AG20443 (cell line): ENCODE data around the gene BCL2L14.
"Not testable (repeated sequence)": the region's sequence is repeated elsewhere in the genome, so short reads cannot be mapped to it uniquely, and the experiment has no call there.

Source experiments
- DNase-seq: peaks from one replicate; pipeline ENCODE4 v3.0.0; 2012; ENCODE audit warnings: low spot score, mixed read lengths

Gene BCL2L14

DNA sequence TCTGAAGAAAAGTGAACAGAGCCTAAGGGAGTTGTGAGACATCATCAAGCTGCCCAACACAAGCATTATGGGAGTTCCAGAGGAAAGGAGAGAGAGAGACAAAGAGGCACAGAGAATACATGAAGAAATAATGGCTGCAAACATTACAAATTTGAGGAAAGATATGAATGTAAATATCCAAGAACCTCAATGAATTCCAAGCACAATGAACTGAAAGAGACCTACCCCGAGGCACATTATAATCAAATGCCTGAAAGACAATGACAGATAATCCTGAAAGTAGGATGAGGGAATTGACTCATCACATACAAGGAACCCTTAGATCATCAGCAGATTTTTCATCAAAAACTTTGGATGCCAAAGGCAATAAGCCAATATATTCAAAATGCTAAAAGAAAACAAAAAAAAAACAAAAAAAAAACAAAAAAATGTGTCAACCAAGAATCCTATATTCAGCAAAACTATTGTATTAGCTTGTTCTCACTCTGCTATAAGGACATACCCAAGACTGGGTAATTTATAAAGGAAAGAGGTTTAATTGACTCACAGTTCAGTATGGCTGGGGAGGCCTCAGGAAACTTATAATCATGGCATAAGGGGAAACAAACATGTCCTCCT is 37.8 kb downstream of the BCL2L14 start:
- DNase-seq, result no peak

- not testable (repeated sequence) for DNase-seq
These were observed 40.3 kb downstream of the BCL2L14 start for GRCh38 chr12:12110923-12111555.

- no peak for DNase-seq
These were observed 44.8 kb downstream of the BCL2L14 start for GRCh38 chr12:12115514-12115913.

DNA sequence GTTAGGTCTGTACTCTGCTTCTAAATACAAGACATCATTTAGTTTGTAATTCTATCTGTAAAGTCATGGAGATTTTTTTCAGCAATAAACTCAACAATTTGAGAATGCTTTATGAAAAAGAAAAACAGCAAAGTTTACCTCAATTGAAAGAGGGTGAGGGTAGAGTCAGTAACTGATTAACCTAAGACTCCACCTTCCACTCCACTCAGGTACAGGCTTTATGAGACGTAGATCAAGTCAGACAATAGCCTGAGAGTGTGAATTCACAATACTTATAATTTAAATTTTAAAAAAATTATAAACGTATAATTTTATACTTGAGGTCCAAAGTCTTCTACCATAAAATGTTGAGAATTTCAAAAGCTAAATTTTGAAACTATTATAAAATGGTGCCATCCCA is 45.9 kb downstream of the BCL2L14 start:
- no peak for DNase-seq

GRCh38 chr12:12121061-12121460 is 50.3 kb downstream of the BCL2L14 start:
- no peak for DNase-seq

GRCh38 chr12:12123036-12123604 is 52.4 kb downstream of the BCL2L14 start:
- no peak for DNase-seq

- no peak for DNase-seq
These were observed 55.8 kb downstream of the BCL2L14 start for GRCh38 chr12:12126551-12126950.

DNA sequence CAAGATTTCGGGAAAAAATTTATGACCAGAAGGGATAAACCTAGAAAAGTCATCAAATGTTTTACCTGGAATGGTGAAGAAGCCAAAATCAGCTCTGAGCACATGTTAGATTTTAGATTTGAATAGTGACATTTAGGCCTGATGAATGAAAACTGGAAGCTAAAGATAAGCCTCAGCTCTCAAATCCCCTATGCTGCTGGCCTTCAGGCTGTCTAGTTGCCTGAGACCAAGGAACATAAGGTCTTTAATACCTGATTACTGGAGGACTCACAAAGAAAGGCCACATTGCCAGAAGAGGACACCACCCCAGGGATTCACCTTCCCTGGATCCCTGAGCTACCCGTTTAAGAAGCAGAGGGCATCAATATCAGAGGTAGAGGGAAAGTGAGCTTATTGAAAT is 56.6 kb downstream of the BCL2L14 start:
- DNase-seq, result no peak

DNA sequence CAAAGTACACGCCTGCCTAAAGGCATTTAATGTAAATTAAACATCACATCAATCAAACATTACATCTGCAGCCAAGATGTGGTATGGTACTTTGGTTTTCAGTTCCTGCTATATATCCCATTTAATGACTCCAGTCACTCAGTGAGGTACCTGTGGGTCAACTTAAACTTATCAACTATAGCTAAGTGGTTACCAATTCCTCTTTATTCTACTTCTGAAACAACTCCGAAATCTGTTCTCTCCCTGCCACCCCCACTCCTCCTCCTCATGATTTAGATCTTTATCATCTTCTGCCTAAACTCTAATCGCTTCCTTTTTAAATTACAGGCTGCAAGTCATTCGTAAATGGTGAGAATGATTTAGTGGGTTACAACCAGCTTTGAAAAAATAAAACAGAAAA is 57.9 kb downstream of the BCL2L14 start:
- no peak for DNase-seq

DNA sequence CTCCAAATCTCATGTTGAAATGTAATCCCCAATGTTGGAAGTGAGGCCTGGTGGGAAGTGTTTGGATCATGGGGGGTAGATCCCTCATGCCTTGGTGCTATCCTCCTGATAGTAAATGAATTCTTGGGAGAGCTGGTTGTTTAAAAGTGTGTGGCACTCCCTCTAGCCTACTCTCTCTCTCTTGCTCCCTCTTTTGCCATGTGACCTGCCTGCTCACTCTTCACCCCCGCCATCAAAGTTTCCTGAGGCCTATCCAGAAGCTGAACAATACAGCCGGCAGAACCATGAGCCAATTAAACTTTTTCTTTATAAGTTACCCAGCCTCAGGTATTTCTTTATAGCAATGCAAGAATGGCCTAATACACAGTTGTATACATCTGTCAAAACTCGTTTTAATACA is 62.5 kb downstream of the BCL2L14 start:
- no peak for DNase-seq

DNA sequence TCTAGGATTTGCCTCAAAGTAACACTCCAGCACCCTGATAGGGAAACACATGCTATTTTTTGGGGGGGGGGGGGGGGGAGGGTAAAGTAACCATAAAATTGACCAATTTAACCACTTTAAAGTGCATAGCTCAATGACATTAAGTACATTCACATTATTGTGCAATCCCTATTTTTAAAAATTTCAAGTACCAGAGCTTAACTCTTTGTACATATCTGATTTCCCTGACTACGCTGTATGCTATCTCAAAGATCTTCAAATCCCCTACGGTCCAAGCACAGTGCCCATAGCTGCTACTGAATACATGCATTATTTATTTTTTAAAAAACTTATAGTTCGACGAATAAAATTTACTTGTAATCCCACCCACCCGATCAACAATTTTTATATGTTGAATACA is 63.0 kb downstream of the BCL2L14 start:
- no peak for DNase-seq

DNA sequence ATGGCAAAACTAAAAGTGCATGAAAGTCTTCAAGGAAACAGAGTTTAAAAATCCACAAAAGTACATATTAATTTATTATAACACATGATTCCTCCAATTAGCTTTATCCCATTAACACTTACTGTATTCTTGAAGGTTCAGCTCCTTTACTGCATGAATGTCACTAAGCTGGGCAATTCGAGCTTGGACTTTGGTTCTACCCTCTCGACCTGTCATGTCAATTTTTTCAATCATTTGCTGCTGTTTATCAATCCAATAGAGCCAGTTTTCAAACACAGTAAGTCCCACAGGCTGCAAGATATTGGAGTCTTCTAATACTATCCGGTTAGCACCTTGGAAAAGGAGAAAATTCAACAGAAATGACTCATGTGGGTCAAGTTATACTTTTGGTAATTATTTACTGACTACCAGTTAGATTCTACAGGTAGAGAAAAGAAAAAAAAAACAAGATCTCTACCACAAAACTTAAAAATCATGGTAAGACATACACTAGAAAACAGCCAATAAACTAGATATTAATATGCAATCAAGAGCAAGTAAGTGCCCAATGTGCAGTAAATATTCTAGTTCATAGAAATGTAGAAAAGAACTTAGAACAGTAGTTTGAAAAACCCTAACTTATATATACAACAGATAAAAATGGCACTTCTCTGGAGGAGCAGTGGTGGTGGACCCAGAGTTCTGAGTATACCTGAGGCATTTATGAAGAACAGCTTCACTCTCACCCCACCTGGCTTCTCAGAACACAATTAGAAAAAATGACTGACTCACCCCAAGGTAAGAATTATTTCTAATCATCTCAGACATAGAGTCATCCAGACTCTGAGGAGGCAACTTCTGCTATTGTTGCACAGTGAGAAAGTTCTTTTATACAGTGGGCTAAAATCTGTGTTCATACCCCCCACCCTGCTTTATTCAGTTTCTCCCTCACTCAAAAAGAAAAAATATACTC is 67.7 kb downstream of the BCL2L14 start:
- no peak for DNase-seq

DNA sequence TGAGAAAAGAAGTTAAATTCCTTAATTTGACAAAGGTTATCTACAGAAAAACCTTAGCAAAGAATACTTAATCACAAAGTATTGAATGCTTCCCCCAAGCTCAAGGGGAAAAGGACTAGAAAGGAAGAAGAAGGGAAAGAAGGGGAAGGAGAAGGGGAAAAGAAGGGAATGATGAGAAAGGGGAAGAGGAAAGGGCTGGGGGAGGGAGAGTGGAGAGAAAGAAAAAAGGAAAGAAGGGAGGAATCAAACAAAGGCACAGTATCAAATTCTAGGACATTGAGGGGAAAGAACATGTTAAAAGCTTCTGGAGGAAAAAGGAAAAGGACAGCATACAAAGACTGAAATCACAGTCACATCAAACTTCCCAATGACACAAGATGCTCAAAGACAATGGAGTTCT is 70.3 kb downstream of the BCL2L14 start:
- DNase-seq, result no peak

- not testable (repeated sequence) for DNase-seq
These were observed 73.8 kb downstream of the BCL2L14 start for GRCh38 chr12:12144531-12144930.

- DNase-seq, result no peak
These were observed 76.4 kb downstream of the BCL2L14 start for GRCh38 chr12:12147111-12147510.
